Esophagus muscularis mucosa (tissue), 4 donors: Measurements from ENCODE around the gene COIL. TPM values are rescaled to one million over a fixed set of nuclear protein-coding genes. Genes with fewer than 3 reads are reported as not detected.
A peak's percentile ranks its signal among the peaks of the same experiment; 100 is the strongest.

ENCODE experiments used
- DNase-seq: peaks from one replicate; pipeline ENCODE4 v3.0.0-alpha.2; 2017; ENCODE audit errors: extremely low spot score
- H3K27ac ChIP-seq, 4 donors: fragments of 200-600 bp; sonication (generic); replicated peaks in 1 of 4; 1 replicate in 3 of 4; 2 replicates in 1 of 4; pipeline ENCODE4 v1.5.1; 2016 to 2019; ENCODE audit warnings: mild to moderate bottlenecking in 1 of 4
- H3K27me3 ChIP-seq, 4 donors: fragments of 200-600 bp; sonication (generic); one replicate each; pipeline versions ENCODE4 v1.5.1 to v1.6.0; 2016 to 2019
- H3K36me3 ChIP-seq, 4 donors: fragments of 200-600 bp; sonication (generic); one replicate each; pipeline ENCODE4 v1.5.1; 2016 to 2019
- H3K4me1 ChIP-seq, 4 donors: fragments of 200-600 bp; sonication (generic); one replicate each; pipeline ENCODE4 v1.5.1; 2016 to 2019
- H3K4me3 ChIP-seq, 4 donors: fragments of 200-600 bp; sonication (generic); 1 replicate in 2 of 4; 2 replicates in 2 of 4; pipeline ENCODE4 v1.5.1; 2016 to 2019; ENCODE audit warnings: mild to moderate bottlenecking in 4 of 4, moderate library complexity in 1 of 4
- H3K9me3 ChIP-seq, 4 donors: fragments of 200-600 bp; sonication (generic); 1 replicate in 3 of 4; 2 replicates in 1 of 4; pipeline ENCODE4 v1.5.1; 2016 to 2019
- EP300 ChIP-seq: sonication (generic); formaldehyde crosslinking; IDR thresholded peaks from one replicate; pipeline ENCODE4 v1.6.1; 2017; ENCODE audit warnings: antibody characterized with exemption
- POLR2A ChIP-seq: fragments of 450-650 bp; IDR thresholded peaks from one replicate; pipeline ENCODE4 v1.6.1; 2017; ENCODE audit warnings: antibody characterized with exemption, moderate library complexity, mild to moderate bottlenecking, low read depth
- POLR2AphosphoS5 ChIP-seq, 2 donors: sonication (generic); formaldehyde crosslinking; IDR thresholded peaks; one replicate each; pipeline ENCODE4 v1.6.1; 2017; ENCODE audit warnings: antibody characterized with exemption in 2 of 2
- WGBS: methylation state at CpG from one replicate; pipeline ENCODE4 v1.1.5; 2018; 5-methylcytosine and 5-hydroxymethylcytosine counted together
- intact Hi-C: fragments of 100-400 bp; cut with DNase I; formaldehyde crosslinking; loops from one replicate; pipeline ENCODE4 v1.15.1; 2023
- total RNA-seq, 4 donors: library from RNA; depleted of rRNA; stranded (reverse); fragments of >200 nt; gene quantifications; one replicate each; pipeline versions ENCODE4 v1.1.0 to v1.2.1, GENCODE V29; 2016
- TF ChIP-seq, protein P1 (sequence below), 3 experiments: fragments of 200-600 bp in 2 of 3; fragments of 450-650 bp in 1 of 3; sonication (generic) in 2 of 3; IDR thresholded peaks; one replicate each; pipeline ENCODE4 v1.5.1; 2017 to 2019; ENCODE audit warnings: antibody characterized with exemption in 3 of 3, mild to moderate bottlenecking in 2 of 3, moderate library complexity in 1 of 3

COIL gene
- total RNA-seq, 4 donors from 2014 or later = 9.9 to 13.3 (median 11.4) TPM

DNA sequence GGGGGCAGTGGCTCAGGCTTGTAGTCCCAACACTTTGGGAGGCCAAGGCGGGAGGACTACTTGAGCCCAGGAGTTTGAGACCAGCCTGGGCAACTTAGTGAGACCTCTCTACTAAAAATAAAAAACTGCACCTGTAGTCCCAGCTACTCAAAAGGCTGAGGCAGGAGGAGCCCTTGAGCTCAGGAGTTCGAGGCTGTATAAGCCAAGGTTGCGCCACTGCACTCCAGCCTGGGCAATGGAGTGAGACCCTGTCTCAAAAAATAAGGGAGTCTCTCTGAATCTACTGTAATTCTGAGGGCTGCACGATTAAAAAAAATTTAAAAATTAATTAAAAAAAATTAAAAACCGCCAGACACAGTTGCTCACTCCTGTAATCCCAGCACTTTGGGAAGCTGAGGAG, 3.9 kb downstream of the COIL start:
- DNase-seq = no peak
- 89% methylated on average over 5 of the region's 5 CpGs for whole genome bisulfite sequencing
- intact Hi-C loops = no loop called here

GRCh38 chr17:56949595-56949994, 11.3 kb downstream of the COIL start:
- WGBS = 73% methylated on average over 3 of the region's 3 CpGs
- no peaks in the 10 kb centered on the region for H3K27me3 ChIP-seq
- no peaks in the 10 kb centered on the region for H3K9me3 ChIP-seq
- intact Hi-C loops = no loop called here
- no peak for DNase-seq
- H3K4me3 ChIP-seq = no peak overlapping the region
- H3K4me1 ChIP-seq = no peaks in the 10 kb centered on the region
- TF ChIP-seq, protein P1, sequence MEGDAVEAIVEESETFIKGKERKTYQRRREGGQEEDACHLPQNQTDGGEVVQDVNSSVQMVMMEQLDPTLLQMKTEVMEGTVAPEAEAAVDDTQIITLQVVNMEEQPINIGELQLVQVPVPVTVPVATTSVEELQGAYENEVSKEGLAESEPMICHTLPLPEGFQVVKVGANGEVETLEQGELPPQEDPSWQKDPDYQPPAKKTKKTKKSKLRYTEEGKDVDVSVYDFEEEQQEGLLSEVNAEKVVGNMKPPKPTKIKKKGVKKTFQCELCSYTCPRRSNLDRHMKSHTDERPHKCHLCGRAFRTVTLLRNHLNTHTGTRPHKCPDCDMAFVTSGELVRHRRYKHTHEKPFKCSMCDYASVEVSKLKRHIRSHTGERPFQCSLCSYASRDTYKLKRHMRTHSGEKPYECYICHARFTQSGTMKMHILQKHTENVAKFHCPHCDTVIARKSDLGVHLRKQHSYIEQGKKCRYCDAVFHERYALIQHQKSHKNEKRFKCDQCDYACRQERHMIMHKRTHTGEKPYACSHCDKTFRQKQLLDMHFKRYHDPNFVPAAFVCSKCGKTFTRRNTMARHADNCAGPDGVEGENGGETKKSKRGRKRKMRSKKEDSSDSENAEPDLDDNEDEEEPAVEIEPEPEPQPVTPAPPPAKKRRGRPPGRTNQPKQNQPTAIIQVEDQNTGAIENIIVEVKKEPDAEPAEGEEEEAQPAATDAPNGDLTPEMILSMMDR (IDR thresholded peaks at IDR 0.05) = no peak
- TF ChIP-seq EP300 (no peak), POLR2AphosphoS5 (IDR thresholded peaks at IDR 0.05) (no peak), POLR2A (no peak)
- H3K36me3 ChIP-seq = peaks cover 21 to 76% (median 47%) of the 10 kb centered on the region in 4 donors
- no peak overlapping the region for H3K27ac ChIP-seq

More for the DNA sequence above, 3.9 kb downstream of the COIL start:
- Histone ChIP-seq H3K4me1 (peaks cover 15 to 27% (median 20%) of the 10 kb centered on the region in 4 donors), H3K27ac (no peak overlapping the region), H3K36me3 (peaks cover 0 to 20% (median 0%) of the 10 kb centered on the region in 4 donors), H3K4me3 (no peak overlapping the region), H3K27me3 (no peaks in the 10 kb centered on the region), H3K9me3 (no peaks in the 10 kb centered on the region)
- no peak for TF ChIP-seq POLR2AphosphoS5 (IDR thresholded peaks at IDR 0.05)
- TF ChIP-seq, protein P1 (IDR thresholded peaks at IDR 0.05) = no peak
- TF ChIP-seq POLR2A = no peak
- no peak for TF ChIP-seq EP300

GRCh38 chr17:56948491-56948890, 12.4 kb downstream of the COIL start:
- no peaks in the 10 kb centered on the region for H3K27me3 ChIP-seq
- H3K4me1 ChIP-seq = no peaks in the 10 kb centered on the region
- intact Hi-C loops = no loop called here
- TF ChIP-seq POLR2AphosphoS5 (IDR thresholded peaks at IDR 0.05) (no peak), POLR2A (no peak), EP300 (no peak)
- TF ChIP-seq, protein P1 (IDR thresholded peaks at IDR 0.05) = no peak
- H3K36me3 ChIP-seq = peaks cover 27 to 80% (median 58%) of the 10 kb centered on the region in 4 donors
- no peaks in the 10 kb centered on the region for H3K9me3 ChIP-seq
- H3K4me3 ChIP-seq = no peak overlapping the region
- 98% methylated on average over 1 of the region's 1 CpG for WGBS
- H3K27ac ChIP-seq = no peak overlapping the region
- DNase-seq = no peak

- peaks cover 27 to 80% (median 65%) of the 10 kb centered on the region in 4 donors for H3K36me3 ChIP-seq
- no peak for DNase-seq
- intact Hi-C loops = no loop called here
- no peaks in the 10 kb centered on the region for H3K9me3 ChIP-seq
- H3K27me3 ChIP-seq = no peaks in the 10 kb centered on the region
- H3K27ac ChIP-seq = no peak overlapping the region
- no peak for TF ChIP-seq POLR2A
- no peak for TF ChIP-seq POLR2AphosphoS5 (IDR thresholded peaks at IDR 0.05)
- TF ChIP-seq, protein P1 (IDR thresholded peaks at IDR 0.05) = no peak
- no peak overlapping the region for H3K4me3 ChIP-seq
- 65% methylated on average over 1 of the region's 1 CpG for WGBS
- H3K4me1 ChIP-seq = no peaks in the 10 kb centered on the region
Measured at GRCh38 chr17:56947741-56948140, 13.1 kb downstream of the COIL start.

GRCh38 chr17:56945938-56946505, 14.8 kb downstream of the COIL start:
- Histone ChIP-seq H3K27ac (no peak overlapping the region), H3K4me1 (no peaks in the 10 kb centered on the region), H3K27me3 (no peaks in the 10 kb centered on the region), H3K9me3 (no peaks in the 10 kb centered on the region), H3K36me3 (peaks cover 30 to 93% (median 80%) of the 10 kb centered on the region in 4 donors), H3K4me3 (no peak overlapping the region)
- TF ChIP-seq POLR2AphosphoS5 (IDR thresholded peaks at IDR 0.05) (no peak), EP300 (no peak)
- TF ChIP-seq, protein P1 (IDR thresholded peaks at IDR 0.05) = no peak
- whole genome bisulfite sequencing = 93% methylated on average over 3 of the region's 3 CpGs
- intact Hi-C loops = no loop called here
- DNase-seq = peak; percentile 45
